ENCODE measurements around the gene EFNA3.

- TF ChIP-seq CTCF (IDR thresholded peaks at IDR 0.05; ENCODE audit: extremely low read depth in 1 of 2, insufficient read depth in 1 of 2, low read depth in 1 of 2, low read length in 2 of 2) (no peak), POLR2AphosphoS5 (IDR thresholded peaks at IDR 0.05; ENCODE audit: insufficient read depth, low read depth, low read length) (no peak), GATA2 (IDR thresholded peaks at IDR 0.05; ENCODE audit: insufficient read depth, insufficient read length, low read depth, low read length) (no peak), POLR2A (IDR thresholded peaks at IDR 0.05; ENCODE audit: low read depth, low read length) (no peak), EZH2 (IDR thresholded peaks at IDR 0.05; ENCODE audit: borderline replicate concordance, low read depth, low read length, severe bottlenecking) (no peak), FOS (IDR thresholded peaks at IDR 0.05; ENCODE audit: borderline replicate concordance, insufficient read depth, low read length) (no peak), MYC (IDR thresholded peaks at IDR 0.05; ENCODE audit: low read depth, low read length) (no peak)
- TF ChIP-seq, protein P1, sequence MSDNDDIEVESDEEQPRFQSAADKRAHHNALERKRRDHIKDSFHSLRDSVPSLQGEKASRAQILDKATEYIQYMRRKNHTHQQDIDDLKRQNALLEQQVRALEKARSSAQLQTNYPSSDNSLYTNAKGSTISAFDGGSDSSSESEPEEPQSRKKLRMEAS (IDR thresholded peaks at IDR 0.05; ENCODE audit: insufficient read depth, insufficient read length): no peak
Measured at GRCh38 chr1:155125946-155126555, 47.4 kb downstream of the EFNA3 start.

Data from endothelial cell of umbilical vein (primary cell).